ENCODE measurements around the gene LENG8. TPM values are rescaled to one million over a fixed set of nuclear protein-coding genes. Genes with fewer than 3 reads are reported as not detected.
"Not testable (repeated sequence)": the region's sequence is repeated elsewhere in the genome, so short reads cannot be mapped to it uniquely, and the experiment has no call there.

Gene LENG8
- total RNA-seq, 1 donor from 2014 or later = 13.5 TPM

DNA sequence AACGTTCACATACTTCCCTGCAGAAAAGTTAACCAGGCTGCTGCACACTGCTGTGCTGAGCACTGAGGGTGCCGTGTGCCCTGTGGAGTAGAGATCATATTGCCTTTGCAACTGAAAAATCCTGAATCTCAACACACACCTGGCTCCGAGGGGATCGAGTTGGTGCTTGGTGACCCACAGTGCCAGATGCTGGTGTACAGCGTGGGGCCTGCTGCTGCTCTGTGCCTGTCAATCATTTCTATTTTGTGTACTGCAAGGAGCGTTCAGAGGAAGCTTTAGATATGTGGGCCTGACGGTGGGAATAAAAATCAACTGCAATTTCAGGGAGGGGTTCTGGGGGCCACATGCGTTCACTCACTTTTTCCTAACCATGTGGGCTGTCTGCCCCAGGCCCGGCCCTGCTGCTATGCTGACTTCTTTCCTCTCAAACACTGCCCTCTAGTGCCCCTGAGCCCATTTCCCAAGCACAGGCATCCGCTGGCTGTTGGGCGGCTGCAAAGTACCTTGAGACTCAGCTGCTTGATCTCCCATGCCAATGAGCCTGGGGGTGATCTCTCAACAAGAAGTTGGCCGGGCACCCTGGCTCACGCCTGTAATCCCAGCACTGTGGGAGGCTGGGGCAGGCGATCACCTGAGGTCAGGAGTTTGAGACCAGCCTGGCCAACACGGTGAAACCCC, 9.7 kb upstream of the LENG8 start:
- DNase-seq (ENCODE audit: low read depth in 2 of 2) = peak; percentile 42 to 58

DNA sequence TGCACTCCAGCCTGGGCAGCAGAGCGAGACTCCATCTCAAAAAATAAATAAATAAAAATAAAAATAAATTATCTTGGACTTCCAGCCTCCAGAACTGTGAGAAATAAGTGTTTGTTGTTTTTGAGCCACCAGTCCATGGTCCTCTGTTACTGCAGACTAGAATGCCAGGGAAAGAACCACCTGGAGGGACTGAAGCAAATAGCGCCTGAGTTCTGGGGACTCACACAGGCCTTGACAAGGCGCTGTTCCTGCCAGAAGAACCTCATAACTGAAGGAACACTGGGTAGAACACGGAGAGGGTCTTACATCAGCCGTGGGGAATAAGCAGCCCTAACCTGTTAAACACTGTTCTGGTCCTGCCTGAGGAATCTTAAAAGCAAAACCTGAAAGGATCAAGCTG, 8.4 kb upstream of the LENG8 start:
- DNase-seq (ENCODE audit: low read depth in 2 of 2) = no peak

DNA sequence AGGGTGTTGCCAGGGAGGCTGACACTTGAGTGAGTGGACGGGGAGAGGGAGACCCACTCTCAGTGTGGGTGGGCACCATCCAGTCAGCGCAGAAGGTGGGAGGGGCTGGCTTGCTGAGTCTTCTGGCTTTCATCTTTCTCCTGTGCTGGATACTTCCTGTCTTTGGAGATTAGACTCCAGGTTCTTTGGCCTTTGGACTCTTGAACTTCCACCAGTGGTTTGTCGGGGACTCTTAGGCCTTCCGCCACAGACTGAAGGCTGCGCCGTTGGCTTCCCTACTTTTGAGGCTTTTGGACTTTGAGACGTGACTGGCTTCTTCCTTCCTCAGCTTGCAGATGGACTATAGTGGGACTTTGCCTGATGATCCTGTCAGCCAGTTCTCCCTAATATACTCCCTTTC, 4.3 kb upstream of the LENG8 start:
- DNase-seq (ENCODE audit: low read depth in 2 of 2) = no peak

DNA sequence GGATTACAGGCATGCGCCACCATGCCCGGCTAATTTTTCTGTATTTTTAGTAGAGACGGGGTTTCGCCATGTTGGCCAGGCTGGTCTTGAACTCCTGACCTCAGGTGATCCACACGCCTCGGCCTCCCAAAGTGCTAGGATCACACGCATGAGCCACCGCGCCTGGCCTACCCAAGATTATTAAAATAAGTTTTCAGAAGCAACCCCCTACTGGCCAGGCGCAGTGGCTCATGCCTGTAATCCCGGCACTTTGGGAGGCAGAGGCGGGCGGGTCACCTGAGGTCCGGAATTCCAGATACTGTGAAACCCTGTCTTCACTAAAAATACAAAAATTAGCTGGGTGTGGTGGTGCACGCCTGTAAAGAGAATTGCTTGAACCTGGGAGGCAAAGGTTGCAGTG, 2.6 kb upstream of the LENG8 start:
- not testable (repeated sequence) for DNase-seq (ENCODE audit: low read depth in 2 of 2)

DNA sequence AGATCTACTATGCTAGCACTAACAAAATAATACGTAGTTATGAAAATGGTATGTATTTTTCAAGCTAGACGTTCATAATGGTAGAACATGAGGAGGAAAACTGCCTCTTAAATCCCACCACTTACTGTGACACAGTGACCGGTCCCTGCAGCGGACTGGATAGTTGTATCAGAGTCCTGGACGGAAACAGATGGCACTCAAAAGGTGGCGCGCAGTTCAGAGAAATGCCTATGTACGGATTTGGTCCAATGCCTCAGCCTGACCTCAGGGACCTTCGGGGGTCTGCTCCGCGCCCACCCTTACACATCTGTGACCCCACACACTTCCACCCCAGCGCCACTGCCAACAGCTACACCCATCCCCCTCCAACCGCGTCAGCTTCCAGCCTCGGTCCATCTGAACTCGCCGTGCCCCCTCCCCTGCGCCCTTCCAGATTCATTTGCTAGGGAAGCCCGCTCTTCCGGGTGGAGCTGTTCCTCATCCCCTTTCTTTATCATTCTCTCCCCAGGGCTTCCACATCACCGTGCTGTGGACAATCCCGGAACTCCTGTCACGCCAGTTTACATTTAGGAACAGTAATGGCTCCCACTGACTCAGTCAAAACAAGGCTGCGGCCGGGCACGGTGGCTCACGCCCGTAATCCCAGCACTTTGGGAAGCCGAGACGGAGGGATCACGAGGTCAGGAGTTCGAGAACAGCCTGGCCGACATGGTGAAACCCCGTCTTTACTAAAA, 792 bp upstream of the LENG8 start:
- peak; percentile 72 to 81 for DNase-seq (ENCODE audit: low read depth in 2 of 2)

DNA sequence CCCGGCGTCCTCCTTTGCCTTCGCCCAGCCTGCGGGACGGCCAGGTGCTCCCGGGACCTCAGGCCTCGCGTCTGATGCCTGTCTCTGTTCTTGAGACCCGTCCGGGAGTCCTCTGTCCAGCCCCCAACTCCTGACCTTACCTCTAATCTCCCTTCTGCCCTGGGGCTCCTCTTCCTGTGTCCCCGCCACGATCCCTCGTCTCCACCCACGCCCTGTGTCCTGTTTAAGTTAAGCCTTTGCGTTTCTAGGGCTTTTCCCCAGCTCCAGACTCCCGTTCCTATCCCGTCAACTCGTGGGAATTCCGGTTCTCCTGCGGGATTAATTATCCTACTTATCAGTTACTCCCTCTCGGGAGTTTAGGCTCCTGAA, 686 bp downstream of the LENG8 start:
- DNase-seq (ENCODE audit: low read depth in 2 of 2) = peak in 1 of 2 donors; percentile 47

DNA sequence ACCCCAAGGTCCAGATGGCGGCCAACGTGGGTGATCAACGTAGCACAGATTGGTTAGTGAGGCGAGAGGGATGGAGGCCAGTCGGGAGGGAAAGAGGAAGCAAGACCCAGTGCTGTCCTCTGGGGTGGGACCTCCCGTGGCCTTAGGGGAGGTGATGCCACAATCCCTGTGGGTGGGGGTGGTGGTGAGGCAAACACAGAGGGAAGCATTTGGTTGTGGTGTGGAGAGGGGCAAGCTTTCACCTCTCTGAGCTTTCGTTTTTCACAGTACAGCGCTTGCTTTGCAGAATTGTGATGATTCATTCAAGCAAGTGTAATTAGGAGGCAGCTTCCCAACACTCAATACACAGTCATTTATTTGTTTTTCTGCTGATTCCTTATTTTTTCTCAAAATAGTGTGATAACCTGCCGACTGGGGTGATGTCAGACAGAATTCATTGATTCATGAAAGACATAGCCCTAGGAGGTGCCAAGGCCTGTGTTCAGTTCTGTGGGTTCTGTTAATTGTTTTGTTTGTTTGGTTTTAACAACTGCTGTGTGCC, 2.4 kb downstream of the LENG8 start:
- DNase-seq (ENCODE audit: low read depth in 2 of 2) = no peak

DNA sequence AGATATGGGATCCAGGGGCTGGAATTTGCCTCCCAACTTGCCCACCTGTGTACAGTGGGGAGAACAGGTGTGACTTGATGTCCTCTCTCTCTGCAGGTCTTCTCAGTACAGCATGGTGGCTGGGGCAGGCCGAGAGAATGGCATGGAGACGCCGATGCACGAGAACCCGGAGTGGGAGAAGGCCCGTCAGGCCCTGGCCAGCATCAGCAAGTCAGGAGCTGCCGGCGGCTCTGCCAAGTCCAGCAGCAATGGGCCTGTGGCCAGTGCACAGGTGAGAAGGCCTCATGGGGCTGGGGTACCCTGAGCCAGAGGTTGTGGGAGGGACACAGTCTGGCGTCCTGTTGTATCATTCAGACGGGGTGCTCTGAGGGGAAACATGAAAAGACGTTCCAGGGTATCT, 3.0 kb downstream of the LENG8 start:
- DNase-seq (ENCODE audit: low read depth in 2 of 2) = no peak

DNA sequence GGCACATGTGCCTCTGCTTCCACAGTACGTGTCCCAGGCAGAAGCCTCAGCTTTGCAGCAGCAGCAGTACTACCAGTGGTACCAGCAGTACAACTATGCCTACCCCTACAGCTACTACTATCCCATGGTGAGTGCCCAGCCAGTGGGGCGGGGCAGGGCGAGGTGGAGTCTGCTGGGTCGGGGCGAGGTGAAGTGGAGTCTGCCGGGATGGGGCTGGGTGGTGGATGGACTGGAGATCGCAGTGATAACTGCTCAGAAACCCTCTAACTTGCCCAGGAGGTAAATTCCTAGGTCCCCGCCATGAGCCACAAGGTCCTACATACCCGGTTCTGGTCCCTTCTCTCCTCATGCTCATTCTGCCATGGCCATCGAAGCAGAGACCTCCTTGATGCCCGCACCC, 3.6 kb downstream of the LENG8 start:
- no peak for DNase-seq (ENCODE audit: low read depth in 2 of 2)

DNA sequence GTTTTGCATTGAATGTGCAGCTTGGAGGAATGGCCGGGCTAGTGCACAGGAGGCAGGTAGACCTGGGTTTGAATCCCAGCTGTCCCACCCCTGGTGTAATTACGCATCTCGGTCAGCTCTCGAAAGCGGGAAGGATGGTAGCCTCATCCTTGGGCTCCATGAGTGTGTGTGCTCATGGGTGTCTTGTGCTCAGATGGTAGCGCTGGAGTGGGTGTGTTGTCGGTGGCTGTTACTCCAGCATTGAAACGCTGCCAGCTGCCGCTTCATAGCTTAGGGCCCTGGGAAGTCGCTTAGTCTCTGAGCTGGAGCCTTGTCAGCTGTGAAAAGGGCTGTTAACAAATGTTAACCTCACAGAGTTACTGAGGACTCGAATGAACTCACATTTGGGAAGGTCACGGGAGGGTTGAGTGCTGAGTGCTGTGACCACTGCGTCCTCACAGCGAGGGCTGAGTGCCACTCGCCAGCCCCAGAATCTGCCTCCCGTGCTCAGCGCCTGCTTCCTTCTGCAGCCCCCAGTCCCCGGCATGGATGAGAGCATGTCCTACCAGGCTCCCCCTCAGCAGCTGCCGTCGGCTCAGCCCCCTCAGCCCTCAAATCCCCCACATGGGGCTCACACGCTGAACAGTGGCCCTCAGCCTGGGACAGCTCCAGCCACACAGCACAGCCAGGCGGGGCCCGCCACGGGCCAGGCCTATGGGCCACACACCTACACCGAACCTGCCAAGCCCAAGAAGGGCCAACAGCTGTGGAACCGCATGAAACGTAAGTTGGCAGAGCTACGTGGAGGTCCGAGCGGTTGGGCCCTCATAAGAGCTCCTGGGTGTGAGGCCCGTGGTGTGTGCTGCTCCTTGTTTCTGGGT, 5.2 kb downstream of the LENG8 start:
- DNase-seq (ENCODE audit: low read depth in 2 of 2) = no peak

DNA sequence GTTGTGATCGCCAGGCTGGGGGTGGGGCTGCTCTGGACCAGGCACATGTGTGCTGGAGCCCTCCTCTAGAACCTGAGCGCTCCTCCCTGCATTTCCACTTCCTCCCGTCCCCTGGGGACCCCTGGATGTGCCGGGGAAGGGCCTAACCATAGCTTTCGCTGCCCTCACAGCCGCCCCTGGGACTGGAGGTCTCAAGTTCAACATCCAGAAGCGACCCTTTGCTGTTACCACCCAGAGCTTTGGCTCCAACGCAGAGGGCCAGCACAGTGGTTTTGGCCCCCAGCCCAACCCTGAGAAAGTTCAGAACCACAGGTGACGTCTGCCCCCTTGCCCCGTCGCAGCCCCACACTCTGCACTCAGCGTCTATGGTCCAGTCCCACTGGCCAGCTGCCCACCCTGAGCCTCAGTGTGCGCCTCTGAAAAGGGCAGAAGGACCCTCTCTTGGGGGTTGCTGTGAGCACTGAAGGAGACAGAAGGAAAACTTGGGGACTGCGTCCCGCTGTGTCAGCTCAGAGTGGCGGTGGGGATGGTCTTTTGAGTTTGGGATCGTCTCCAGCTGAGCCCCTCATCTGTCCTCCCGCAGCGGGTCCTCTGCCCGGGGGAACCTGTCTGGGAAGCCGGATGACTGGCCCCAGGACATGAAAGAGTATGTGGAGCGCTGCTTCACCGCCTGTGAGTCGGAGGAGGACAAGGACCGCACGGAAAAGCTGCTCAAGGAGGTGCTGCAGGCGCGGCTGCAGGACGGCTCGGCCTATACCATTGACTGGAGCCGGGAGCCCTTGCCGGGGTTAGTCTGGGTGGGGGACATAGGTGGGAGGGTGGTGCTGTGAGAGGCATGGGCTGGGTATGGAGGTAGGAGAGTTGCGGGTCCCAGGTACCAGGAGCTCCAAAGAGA, 6.0 kb downstream of the LENG8 start:
- DNase-seq (ENCODE audit: low read depth in 2 of 2) = no peak

DNA sequence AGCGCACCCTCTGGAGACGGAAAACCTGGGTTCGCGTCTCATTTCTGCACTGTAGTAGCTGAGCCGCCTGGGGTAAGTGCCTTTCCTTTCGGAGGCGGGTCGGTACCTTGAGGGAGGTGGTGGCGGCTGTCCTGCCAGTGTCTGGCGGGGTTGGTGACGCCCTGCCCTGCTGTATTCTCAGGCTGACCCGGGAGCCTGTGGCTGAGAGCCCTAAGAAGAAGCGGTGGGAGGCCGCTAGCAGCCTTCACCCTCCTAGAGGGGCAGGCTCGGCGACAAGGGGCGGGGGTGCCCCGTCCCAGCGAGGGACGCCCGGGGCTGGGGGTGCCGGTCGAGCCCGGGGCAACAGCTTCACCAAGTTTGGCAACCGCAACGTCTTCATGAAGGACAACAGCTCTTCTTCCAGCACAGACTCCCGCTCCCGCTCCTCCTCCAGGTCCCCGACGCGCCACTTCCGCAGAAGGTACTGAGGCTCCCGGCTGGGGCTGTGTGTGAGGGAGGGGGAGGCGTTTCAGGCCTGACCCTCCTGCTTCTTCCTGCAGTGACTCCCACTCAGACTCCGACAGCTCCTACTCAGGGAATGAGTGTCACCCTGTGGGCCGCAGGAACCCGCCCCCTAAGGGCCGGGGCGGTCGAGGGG, 6.9 kb downstream of the LENG8 start:
- DNase-seq (ENCODE audit: low read depth in 2 of 2) = no peak

DNA sequence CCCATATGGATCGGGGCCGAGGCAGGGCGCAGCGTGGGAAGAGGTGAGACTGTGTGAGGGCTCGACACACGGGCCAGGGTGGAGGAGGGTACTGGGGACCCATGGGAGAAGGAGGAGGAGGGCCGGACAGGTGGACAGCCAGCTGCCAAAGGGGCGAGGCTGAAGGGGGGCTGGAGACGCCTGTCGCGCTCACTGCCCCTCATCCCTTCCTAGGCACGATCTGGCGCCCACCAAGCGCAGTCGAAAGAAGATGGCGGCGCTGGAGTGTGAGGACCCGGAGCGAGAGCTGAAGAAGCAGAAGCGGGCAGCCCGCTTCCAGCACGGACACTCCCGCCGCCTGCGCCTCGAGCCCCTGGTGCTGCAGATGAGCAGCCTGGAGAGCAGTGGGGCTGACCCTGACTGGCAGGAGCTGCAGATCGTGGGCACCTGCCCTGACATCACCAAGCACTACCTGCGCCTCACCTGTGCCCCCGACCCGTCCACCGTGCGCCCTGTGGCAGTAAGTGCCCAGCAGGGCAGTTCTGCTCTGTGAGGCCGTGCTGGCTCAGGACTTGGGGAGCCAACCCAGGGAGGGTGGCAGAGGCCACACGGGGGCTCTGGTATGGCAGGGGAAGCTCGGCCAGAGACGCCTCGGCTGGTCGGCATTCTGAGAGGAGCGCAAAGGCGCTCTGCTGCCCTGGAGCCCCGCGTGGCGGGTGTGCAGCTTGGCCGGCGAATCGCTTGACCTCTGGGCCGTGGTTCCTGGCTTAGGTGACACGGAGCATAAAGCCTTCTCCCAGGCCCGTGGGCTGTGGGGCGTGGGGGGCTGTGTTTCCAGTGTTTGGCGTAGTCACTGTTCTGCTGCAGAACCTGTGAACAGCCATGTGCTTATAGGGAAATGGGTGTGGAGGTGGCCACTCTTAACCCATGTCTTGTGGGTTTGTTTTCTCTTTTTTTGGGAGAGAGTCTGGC, 7.7 kb downstream of the LENG8 start:
- DNase-seq (ENCODE audit: low read depth in 2 of 2) = no peak

DNA sequence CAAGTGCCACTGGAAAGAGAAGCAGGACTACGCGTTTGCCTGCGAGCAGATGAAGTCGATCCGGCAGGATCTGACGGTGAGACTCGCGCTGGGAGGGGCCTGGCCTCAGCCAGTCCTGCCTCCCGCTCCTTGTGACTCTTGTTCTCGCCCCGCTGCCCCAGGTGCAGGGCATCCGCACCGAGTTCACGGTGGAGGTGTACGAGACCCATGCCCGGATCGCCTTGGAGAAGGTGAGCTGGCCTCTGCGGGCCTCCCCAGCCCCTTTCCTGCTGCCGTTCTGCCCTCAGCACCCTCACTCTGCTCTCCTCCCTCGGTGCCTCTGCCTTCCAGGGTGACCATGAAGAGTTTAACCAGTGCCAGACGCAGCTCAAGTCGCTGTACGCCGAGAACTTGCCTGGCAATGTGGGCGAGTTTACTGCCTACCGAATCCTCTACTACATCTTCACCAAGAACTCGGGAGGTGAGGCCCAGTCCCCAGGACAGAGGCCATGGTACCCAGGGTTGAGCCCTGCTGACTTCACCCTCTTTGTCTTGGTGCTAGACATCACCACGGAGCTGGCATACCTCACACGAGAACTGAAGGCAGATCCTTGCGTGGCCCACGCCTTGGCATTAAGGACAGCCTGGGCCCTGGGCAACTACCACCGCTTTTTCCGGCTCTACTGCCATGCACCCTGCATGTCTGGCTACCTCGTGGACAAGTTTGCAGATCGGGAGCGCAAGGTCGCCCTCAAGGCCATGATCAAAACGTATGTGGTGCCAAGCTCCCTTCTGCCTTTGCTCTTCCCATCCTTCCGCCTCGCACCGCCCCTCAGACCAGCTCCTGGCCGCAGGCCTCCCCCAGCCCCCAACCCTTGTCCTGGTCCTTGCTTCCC, 9.0 kb downstream of the LENG8 start:
- no peak for DNase-seq (ENCODE audit: low read depth in 2 of 2)

DNA sequence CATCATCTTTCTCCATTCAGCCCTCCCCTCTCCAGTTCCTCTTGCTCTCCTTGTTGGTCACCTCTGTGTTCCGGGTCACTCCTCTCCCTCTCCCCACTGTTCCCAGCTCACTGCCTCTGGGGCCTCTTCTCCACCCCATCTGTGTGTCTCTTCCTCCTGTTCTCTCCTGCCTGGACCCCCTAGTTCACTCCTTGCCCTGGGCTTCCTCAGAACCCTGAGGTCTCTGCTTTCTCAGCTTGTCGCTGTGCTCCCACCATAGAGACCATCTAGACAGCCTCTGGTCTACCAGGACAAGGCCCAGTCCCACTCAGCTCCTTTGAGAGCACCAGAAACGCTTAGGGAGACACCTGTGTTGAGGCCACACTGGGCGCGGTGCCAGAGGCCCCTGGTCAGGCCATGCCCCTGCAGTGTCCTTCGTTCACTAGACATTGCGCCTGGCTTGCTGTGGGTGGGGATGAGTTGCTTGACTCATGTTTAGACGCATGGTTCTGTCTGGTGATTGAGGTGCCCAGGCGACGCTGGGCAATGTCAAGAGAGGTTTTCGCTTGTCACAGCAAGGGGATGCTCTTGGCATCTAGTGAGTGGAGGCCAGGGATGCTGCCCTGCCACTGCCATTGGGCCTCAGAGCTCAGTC, 9.8 kb downstream of the LENG8 start:
- no peak for DNase-seq (ENCODE audit: low read depth in 2 of 2)

DNA sequence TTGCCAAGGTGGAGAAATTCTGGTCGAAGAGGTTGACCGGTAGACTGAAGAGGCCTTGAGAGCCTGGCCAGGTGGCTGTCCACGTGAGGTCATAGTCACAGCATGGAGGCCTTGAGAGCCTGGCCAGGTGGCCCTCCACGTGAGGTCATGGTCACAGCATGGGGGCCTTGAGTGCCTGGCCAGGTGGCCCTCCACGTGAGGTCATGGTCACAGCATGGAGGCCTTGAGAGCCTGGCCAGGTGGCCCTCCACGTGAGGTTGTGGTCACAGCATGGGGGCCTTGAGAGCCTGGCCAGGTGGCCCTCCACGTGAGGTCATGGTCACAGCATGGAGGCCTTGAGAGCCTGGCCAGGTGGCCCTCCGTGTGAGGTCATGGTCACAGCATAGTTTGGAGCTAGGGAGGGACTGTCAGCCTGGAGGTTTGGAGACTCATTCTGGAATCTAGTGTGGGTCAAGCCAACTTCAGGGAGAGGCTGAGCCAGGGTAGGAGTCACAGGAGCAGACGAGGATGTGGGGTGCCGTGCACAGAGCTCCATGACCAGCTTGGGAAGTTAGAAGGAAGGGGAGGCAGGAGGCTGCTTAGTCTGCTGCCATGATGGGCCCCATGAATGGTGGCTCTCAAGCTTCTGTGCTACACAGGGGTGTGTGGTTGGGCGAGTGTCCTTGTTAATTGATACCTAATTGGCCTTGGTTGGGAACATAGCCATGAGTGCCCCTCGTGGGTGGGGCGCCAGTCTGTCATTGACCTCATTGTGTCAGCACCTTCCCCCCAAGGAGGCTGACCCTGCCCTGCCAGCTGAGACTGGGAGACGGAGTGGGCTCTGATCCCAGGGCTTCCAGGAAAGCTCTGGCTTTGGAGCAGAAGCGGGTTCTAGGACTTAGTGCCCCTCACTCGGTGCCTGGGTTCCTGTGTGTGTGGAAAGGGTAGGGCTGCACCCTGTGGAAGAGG, 10.6 kb downstream of the LENG8 start:
- no peak for DNase-seq (ENCODE audit: low read depth in 2 of 2)
